ENCODE results near the gene LATS1. TPM values are rescaled to one million over a fixed set of nuclear protein-coding genes. Genes with fewer than 3 reads are reported as not detected.
A peak's percentile ranks its signal among the peaks of the same experiment; 100 is the strongest.

LATS1 gene
- total RNA-seq (ENCODE audit: unreplicated experiment): 25.3 TPM
- long read RNA-seq: 0 reads

DNA sequence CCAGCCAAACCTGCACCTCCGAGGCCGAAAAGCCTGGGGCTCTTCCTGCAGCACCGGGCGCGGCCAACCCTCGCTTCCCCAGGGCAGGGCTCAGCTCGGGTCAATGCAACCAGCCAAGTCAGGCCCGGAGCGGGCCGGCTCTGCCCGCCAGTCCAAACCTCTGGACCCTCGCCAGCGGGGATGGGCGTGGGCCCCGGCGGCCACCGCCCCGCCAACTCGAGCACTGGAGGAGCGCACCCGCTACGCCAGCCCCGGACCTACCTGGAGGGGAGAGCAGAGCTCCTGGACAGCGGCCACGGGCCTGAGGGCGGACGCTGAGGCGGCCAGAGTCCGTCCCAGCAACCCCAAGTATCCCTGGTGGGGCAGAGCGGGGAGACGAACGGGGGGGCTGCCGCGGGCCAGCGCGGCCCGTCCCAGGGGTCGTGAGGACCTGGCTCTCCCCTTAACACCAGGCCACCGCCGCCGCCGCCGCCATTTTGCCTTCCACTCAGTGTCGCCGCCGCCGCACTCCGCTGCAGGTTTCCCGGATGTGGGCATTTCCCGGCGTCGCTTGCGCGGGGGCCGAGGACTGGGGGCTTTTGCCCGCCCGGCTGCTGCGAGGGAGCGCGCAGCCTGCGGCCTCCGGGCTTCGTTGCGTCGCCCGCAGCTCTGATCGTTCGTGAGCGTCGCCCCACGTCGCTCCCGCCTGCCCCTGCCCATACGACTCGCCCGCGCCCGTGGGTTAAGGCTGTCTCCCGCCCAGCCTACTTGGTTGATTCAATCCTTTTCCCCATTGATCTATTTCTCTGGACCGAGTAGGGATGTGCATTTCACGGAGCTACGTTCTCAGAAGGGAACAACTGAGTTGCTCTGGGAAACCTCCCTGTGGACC, at the start of gene LATS1:
Gene LATS1 (minus strand): TSS at position 514 of the 871 bp plus-strand sequence. CDS start 15,975 bp downstream, outside the sequence.
- DNase-seq (ENCODE audit: low spot score): peak; percentile 87
- H3K27me3 Mint-ChIP-seq (ENCODE audit: unreplicated experiment): peaks cover 8% of the 10 kb centered on the region
- H3K27ac Mint-ChIP-seq (ENCODE audit: unreplicated experiment): peak within 1 kb of the TSS; percentile 98
- TF ChIP-seq, protein P1, sequence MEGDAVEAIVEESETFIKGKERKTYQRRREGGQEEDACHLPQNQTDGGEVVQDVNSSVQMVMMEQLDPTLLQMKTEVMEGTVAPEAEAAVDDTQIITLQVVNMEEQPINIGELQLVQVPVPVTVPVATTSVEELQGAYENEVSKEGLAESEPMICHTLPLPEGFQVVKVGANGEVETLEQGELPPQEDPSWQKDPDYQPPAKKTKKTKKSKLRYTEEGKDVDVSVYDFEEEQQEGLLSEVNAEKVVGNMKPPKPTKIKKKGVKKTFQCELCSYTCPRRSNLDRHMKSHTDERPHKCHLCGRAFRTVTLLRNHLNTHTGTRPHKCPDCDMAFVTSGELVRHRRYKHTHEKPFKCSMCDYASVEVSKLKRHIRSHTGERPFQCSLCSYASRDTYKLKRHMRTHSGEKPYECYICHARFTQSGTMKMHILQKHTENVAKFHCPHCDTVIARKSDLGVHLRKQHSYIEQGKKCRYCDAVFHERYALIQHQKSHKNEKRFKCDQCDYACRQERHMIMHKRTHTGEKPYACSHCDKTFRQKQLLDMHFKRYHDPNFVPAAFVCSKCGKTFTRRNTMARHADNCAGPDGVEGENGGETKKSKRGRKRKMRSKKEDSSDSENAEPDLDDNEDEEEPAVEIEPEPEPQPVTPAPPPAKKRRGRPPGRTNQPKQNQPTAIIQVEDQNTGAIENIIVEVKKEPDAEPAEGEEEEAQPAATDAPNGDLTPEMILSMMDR (IDR thresholded peaks at IDR 0.05; ENCODE audit: unreplicated experiment): no peak
- H3K4me1 Mint-ChIP-seq (ENCODE audit: unreplicated experiment): peaks cover 20% of the 10 kb centered on the region
- H3K36me3 Mint-ChIP-seq (ENCODE audit: low read depth, unreplicated experiment): no peaks in the 10 kb centered on the region
- H3K4me3 Mint-ChIP-seq (ENCODE audit: unreplicated experiment): peak within 1 kb of the TSS; percentile 97
- H3K9me3 Mint-ChIP-seq (ENCODE audit: unreplicated experiment): no peaks in the 10 kb centered on the region

DNA sequence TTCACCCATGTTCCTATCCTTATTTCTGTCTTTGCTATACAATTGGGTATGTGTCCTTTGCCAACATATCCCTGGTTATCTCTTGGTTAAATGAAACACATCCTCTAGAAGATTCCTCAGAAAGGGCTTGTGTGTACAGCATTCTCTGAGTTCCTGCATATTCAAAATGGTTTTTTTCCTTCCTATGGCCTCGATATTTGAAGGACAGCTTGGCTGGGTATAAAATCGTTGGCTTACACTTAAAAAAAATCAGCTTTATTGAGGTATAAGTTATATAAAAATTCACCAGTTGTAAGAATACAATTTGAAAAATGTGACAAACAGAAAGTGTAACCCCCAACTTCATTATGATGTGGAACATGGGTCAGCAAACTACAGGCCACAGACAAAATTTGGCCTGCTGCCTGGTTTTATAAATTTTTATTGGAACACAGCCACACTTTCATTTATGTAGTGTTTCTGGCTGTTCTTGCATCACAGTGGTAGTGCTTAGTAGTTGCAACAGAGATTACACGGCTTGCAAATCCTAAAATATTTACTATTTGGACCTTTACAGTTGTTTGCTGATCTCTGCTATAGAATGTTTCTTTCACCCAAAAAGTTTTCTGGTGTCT, 48.4 kb upstream of the LATS1 start:
- Mint-ChIP-seq H3K9me3 (ENCODE audit: unreplicated experiment) (no peaks in the 10 kb centered on the region), H3K27me3 (ENCODE audit: unreplicated experiment) (peaks cover 1% of the 10 kb centered on the region), H3K4me1 (ENCODE audit: unreplicated experiment) (no peaks in the 10 kb centered on the region), H3K4me3 (ENCODE audit: unreplicated experiment) (no peak overlapping the region), H3K36me3 (ENCODE audit: low read depth, unreplicated experiment) (peaks cover 17% of the 10 kb centered on the region), H3K27ac (ENCODE audit: unreplicated experiment) (no peak overlapping the region)
- TF ChIP-seq, protein P1 (IDR thresholded peaks at IDR 0.05; ENCODE audit: unreplicated experiment): no peak
- no peak for DNase-seq (ENCODE audit: low spot score)

DNA sequence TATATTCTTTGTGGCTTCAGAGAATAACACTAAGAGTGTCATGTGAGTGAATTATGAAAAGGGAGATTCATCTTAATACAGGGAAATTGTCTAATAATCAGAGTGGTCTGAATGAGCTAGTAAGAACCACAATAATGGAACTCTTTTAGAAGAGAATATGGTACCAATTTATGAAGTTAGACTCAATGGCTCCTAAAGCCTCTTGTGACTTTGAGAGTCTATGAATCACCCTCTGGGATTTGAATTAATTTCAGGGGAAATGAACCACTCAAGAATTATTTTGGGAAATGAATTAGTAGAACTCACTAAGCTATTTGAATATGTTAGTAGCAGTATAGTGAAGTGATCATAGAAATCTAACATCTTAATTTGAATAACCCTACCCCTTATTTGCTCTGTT, 46.0 kb upstream of the LATS1 start:
- Mint-ChIP-seq H3K4me3 (ENCODE audit: unreplicated experiment) (no peak overlapping the region), H3K36me3 (ENCODE audit: low read depth, unreplicated experiment) (peaks cover 14% of the 10 kb centered on the region), H3K27ac (ENCODE audit: unreplicated experiment) (no peak overlapping the region), H3K4me1 (ENCODE audit: unreplicated experiment) (no peaks in the 10 kb centered on the region), H3K9me3 (ENCODE audit: unreplicated experiment) (no peaks in the 10 kb centered on the region), H3K27me3 (ENCODE audit: unreplicated experiment) (no peaks in the 10 kb centered on the region)
- DNase-seq (ENCODE audit: low spot score): no peak
- TF ChIP-seq, protein P1 (IDR thresholded peaks at IDR 0.05; ENCODE audit: unreplicated experiment): no peak

DNA sequence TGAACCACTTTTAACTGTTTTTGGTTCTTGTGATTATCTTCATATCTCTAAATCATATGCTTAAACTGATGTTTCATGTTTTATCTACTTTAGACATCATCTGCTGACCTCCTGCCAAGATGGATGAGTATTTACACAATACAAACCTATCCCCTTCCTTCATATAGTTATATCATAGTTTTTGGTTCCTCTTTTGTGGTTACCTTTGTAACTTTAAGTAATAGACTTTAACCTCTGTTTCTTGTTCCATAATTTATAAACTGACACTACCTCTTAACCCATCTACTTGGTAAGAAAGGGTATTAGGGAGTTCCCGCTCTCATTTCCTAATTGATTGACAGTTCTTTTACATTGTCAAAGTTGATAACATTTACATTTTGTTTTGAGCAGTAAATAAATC, 43.5 kb upstream of the LATS1 start:
- Mint-ChIP-seq H3K27me3 (ENCODE audit: unreplicated experiment) (no peaks in the 10 kb centered on the region), H3K4me1 (ENCODE audit: unreplicated experiment) (no peaks in the 10 kb centered on the region)

More for the DNA sequence above, 43.5 kb upstream of the LATS1 start:
- no peak for DNase-seq (ENCODE audit: low spot score)
- Mint-ChIP-seq H3K36me3 (ENCODE audit: low read depth, unreplicated experiment) (peaks cover 9% of the 10 kb centered on the region), H3K9me3 (ENCODE audit: unreplicated experiment) (no peaks in the 10 kb centered on the region), H3K4me3 (ENCODE audit: unreplicated experiment) (no peak overlapping the region), H3K27ac (ENCODE audit: unreplicated experiment) (no peak overlapping the region)
- TF ChIP-seq, protein P1 (IDR thresholded peaks at IDR 0.05; ENCODE audit: unreplicated experiment): no peak

Measured in endothelial cell (in vitro differentiated cells).